GM18526 (cell line): ENCODE measurements around the gene MYO1D.

Source experiments
- POLR2A ChIP-seq: IDR thresholded peaks from 3 replicates; pipeline ENCODE4 v1.6.1; 2011; ENCODE audit not compliant: insufficient read length; ENCODE audit errors: extremely low read depth

MYO1D gene

DNA sequence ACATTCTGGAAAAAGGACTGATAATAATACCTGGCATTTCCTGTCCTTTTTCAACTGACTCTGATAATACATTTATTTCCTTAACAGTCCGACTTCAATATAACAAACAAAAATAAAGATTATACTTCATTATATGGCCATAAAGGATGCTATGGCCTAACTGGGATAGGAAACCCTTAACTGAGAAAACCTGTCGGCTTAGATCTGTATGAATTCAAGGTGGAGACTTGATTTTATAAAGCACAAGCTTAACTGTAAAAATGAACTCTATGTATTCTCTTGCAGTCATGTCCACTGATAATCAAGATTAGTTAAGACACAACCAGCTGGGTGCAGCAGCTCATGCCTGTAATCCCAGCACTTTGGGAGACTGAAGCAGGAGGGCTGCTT lies 102.2 kb downstream of the MYO1D start:
- no peak for TF ChIP-seq POLR2A

DNA sequence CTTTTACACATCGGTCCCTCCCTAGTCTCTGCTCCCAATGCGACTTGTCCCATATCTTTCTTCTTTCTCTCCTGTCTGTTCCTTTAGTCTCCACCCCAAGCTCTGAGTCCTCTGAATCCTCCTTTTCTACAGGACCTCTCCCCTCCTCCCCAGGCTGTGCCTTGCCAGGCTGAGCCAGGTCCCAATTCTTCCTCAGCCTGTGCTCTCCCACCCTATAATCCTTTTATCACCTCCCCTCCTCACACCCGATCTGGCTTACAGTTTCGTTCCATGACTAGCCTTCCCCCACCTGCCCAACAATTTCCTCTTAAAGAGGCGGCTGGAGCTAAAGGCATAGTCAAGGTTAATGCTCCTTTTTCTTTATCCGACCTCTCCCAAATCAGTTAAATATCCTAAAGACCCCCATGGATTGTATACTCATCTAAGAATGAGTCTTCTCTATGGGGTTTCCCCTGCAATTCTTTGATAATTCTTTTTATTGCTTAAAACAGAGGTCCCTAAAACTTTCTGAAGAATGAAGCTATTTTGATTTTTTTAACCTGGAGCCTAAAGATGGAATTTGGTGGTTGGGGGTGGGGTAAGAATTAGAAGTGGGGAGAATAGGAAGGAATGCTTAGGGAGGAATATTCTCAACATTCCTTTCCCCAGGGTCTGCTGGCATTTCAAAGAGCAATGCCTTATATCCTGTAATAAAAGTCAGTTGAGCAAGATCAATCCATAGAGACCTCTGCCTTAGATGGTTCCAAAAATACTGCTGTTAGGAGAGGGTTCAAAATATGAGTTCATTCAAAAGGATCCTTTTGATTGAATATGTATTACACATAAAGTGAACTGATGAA lies 102.8 kb downstream of the MYO1D start:
- TF ChIP-seq POLR2A = no peak

GRCh38 chr17:32772453-32773025 lies 104.4 kb downstream of the MYO1D start:
- no peak for TF ChIP-seq POLR2A

GRCh38 chr17:32771396-32771795 lies 105.5 kb downstream of the MYO1D start:
- TF ChIP-seq POLR2A = no peak

- no peak for TF ChIP-seq POLR2A
Measured at GRCh38 chr17:32769846-32770245, 107.1 kb downstream of the MYO1D start.

DNA sequence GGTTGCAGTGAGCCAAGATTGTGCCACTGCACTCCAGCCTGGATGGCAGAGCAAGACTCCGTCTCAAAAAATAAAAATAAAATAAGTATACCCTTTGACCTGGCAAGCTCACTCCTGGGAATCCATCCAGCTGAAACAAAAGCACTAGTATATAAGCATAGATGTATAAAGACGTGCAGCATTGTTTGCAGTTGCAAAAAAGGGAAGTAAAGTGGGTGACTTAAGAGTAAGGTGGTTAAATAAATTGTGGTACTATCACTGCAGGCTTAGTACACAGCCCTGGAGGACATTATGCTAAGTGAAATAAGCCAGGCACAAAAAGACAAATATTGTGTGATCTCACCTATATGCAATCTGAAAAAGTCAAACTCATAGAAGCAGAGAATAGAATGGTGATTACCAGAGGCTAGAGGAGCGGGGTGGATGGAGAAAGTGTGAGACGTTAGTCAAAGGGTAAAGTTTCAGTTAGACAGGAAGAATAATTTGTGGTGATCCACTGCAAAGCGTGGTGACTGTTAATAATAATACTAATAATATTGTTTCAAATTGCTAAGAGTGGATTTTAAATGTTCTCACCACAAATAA lies 113.0 kb downstream of the MYO1D start:
- no peak for TF ChIP-seq POLR2A

DNA sequence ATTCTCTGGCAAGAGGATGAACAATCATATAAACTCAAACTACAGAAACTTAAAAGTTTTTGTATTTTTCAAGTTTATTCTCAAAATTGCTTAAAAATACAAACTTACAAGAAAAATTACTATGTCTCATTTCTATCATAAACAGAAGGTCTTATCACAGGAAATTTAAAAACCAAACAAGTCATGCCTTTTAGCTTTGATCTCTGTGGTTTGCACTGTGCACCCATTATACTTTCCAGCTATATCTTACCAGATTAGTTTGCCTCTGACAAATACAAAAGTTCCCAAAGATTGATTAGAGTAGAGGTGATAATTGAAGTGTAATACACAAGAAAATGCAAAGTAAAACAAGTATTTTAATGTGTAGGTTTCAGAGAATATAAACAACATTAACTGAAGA lies 117.4 kb downstream of the MYO1D start:
- TF ChIP-seq POLR2A = no peak

- TF ChIP-seq POLR2A = no peak
Measured at GRCh38 chr17:32757963-32758362, 119.0 kb downstream of the MYO1D start.

GRCh38 chr17:32756696-32757095 lies 120.2 kb downstream of the MYO1D start:
- TF ChIP-seq POLR2A = no peak

- no peak for TF ChIP-seq POLR2A
Measured at GRCh38 chr17:32755045-32755805, 121.7 kb downstream of the MYO1D start.

GRCh38 chr17:32752934-32753333 lies 124.0 kb downstream of the MYO1D start:
- TF ChIP-seq POLR2A = no peak

- TF ChIP-seq POLR2A = no peak
Measured at GRCh38 chr17:32747856-32748255, 129.1 kb downstream of the MYO1D start.

- no peak for TF ChIP-seq POLR2A
Measured at GRCh38 chr17:32746698-32747097, 130.2 kb downstream of the MYO1D start.

DNA sequence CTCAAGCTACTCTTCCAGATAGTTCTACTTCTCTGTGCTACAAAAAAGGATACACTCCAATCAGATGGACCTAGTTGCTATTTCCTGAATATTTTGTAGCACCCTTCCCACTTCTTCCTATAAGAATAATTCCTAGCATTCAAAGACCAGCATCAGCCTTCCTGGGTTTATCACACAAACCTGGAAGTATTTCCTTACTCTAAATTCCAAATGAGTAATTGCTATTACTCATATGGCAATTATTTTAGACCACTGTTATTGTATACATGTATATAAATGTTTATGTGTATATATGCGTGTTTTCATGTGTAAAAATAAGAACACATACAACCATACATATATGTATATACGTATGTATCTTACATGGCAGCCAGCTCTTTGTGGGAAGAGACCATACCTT lies 130.6 kb downstream of the MYO1D start:
- TF ChIP-seq POLR2A = no peak

DNA sequence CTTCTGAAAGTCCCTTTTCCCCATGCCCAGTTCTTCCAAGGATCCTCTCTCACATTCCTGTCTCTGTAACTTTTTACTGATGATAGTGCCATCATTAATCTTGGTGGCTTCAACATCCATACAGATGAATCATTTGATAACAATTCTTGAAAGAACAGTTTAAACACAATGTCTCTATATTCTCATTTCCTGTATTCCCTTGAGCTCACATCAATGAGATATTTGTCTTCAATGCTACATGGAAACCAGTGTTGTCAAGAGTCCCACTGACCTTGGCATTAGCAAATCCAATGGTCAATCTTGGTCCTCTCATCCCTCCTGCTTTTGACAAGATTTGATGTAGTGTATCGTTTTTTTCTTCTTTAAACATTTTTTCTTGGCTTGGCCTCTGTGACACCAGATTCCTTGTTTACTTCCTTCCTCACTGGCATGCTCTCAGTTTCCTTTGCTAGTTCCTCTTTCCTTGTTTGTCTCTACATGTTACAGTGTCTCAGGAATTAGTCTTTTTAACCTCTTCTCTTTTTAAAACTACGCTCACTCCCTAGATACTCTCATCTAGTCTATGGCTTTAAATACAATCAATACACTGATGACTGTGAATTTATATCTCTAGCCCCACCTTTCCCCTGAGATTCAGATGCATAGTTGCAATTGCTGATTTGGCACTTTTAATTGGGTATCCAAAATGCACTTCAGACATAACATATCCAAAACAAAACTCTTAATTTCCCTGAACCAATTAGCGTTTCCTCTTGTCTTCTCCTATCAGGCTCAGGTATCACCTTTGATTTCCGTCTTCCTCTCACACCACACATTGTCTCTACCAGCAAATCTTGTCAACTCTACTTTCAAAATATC lies 134.0 kb downstream of the MYO1D start:
- TF ChIP-seq POLR2A = no peak
